HG03442 (cell line): ENCODE measurements around the gene METAP1D.

Experiments
- ATAC-seq: cut with Tn5 transposase; IDR thresholded peaks from one replicate; pipeline ENCODE4 v1.9.1; 2021; ENCODE audit warnings: mild to moderate bottlenecking, moderate library complexity; ENCODE audit not compliant: unreplicated experiment

METAP1D gene

GRCh38 chr2:172129404-172129803 lies 129.7 kb downstream of the METAP1D start:
- ATAC-seq, result no peak
